Large intestine (tissue), 3 donors: Measurements from ENCODE around the gene SAA4. TPM values are rescaled to one million over a fixed set of nuclear protein-coding genes. Genes with fewer than 3 reads are reported as not detected.
A peak's percentile ranks its signal among the peaks of the same experiment; 100 is the strongest.
"Not testable (repeated sequence)": the region's sequence is repeated elsewhere in the genome, so short reads cannot be mapped to it uniquely, and the experiment has no call there.

ENCODE experiments used
- DNase-seq, 2 donors: peaks; one replicate each; pipeline versions ENCODE4 v3.0.0 to v3.0.0-alpha.2; 2013
- H3K27ac ChIP-seq: one replicate; pipeline ENCODE4 v1.5.1; 2013; ENCODE audit warnings: low read length
- H3K27me3 ChIP-seq: 2 replicates; pipeline ENCODE4 v1.6.1; 2013; ENCODE audit warnings: low read length; ENCODE audit not compliant: control insufficient read depth, insufficient read depth
- H3K36me3 ChIP-seq: 2 replicates; pipeline ENCODE4 v1.6.1; 2013; ENCODE audit warnings: low read length; ENCODE audit not compliant: control insufficient read depth, insufficient read depth
- H3K4me1 ChIP-seq: one replicate; pipeline ENCODE4 v1.6.1; 2013; ENCODE audit warnings: low read length; ENCODE audit not compliant: control insufficient read depth, insufficient read depth
- H3K4me3 ChIP-seq: one replicate; pipeline ENCODE4 v1.5.1; 2013; ENCODE audit warnings: low read length
- H3K9me3 ChIP-seq: one replicate; pipeline ENCODE4 v1.6.1; 2013; ENCODE audit warnings: mild to moderate bottlenecking, low read depth, low read length, moderate library complexity; ENCODE audit not compliant: control insufficient read depth
- WGBS: methylation state at CpG from one replicate; pipeline ENCODE4 v1.1.5; 2013; ENCODE audit warnings: low lambda C conversion rate; ENCODE audit not compliant: insufficient coverage; 5-methylcytosine and 5-hydroxymethylcytosine counted together
- polyA plus RNA-seq: library from polyadenylated mRNA; unstranded; fragments of 120-200 nt; gene quantifications from one replicate; pipeline ENCODE4 v1.2.1, GENCODE V29; 2013

SAA4 gene
- polyA plus RNA-seq, 1 donor, result not detected

DNA sequence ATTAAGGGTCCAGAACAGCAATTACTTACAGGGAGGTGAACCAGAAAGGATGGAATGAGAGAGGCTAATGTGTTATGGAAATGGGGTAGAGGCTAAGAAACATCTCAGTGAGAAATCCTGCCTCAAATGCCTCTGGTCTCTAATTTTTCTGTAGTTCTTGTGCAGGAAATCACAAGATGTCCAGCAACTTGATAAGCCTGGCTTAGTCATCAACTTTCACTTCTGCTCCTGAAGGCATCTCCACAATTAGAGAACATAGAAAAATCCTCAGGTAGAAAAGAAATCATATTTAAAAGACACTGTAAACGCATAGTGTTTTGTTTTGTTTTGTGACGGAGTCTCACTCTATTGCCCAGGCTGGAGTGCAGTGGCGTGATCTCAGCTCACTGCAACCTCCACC, 45.2 kb downstream of the SAA4 start:
- Histone ChIP-seq H3K36me3 (no peaks in the 10 kb centered on the region), H3K4me1 (no peaks in the 10 kb centered on the region)
- whole genome bisulfite sequencing, result no CpG with 5 or more reads among the region's 3 CpGs

DNA sequence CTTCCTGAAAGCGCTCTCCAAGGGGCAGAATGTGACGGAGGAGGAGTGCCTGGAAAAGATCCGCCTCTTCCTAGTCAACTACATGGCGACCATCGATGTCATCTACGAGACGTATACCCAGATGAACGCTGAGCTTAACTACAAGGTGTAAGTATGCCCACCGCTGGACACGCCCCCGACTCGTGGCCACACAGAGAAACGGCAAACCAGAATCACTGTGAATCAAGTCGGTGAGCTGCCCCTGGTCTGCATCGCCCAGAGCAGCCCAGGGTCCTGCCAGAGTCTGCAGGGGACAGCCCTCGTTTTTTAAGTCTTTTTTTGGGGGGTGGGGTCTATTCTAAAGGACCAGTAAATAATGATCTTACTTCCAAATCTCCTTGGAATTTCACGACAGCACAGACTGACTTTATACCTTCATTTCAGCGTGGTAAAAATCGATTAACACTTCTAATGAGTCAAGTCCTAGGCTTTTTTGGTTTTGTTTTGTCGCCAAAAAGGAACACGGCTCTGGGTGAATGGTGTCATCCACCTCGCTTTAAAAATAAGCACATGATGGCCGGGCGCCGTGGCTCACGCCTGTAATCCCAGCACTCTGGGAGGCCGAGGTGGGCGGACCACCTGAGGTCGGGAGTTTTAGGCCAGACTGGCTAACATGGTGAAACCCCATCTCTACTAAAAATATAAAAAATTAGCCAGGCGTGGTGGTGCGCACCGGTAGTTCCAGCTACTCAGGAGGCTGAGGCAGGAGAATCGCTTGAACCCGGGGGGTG, 46.9 kb downstream of the SAA4 start:
- H3K9me3 ChIP-seq, DNase-seq, H3K4me3 ChIP-seq, H3K36me3 ChIP-seq, H3K4me1 ChIP-seq, H3K27ac ChIP-seq: not testable (repeated sequence)
- H3K27me3 ChIP-seq, result peaks cover 14% of the 10 kb centered on the region
- WGBS, result 100% methylated on average over 1 of the region's 34 CpGs

More for the DNA sequence above, 45.2 kb downstream of the SAA4 start:
- Histone ChIP-seq H3K27ac (no peak overlapping the region), H3K27me3 (peaks cover 18% of the 10 kb centered on the region), H3K4me3 (no peak overlapping the region), H3K9me3 (no peaks in the 10 kb centered on the region)
- peak in 1 of 2 donors; percentile 4 for DNase-seq

DNA sequence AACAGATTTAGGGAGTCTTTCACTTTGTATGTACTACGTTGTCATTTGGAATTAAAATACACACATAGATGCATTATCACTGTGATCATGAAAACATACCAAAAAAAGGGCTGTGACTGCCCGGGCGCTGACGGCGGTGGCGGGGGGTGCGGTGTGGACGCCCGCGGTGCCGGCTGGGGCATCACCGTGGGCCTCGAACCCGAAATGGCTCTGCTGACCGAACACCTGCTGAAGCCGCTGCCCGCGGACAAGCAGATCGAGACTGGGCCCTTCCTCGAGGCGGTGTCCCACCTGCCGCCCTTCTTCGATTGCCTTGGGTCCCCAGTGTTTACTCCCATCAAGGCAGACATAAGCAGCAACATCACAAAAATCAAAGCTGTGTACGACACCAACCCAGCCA, 47.8 kb downstream of the SAA4 start:
- Histone ChIP-seq H3K9me3 (no peaks in the 10 kb centered on the region), H3K36me3 (no peaks in the 10 kb centered on the region), H3K4me3 (no peak overlapping the region), H3K27me3 (peaks cover 14% of the 10 kb centered on the region), H3K4me1 (no peaks in the 10 kb centered on the region), H3K27ac (no peak overlapping the region)
- no CpG with 5 or more reads among the region's 24 CpGs for WGBS
- DNase-seq, result no peak

Other genes starting within 250 kb of the SAA4 start
- gene SERGEF, start 223.8 kb downstream of the SAA4 start, polyA plus RNA-seq, result 19.7 TPM
- gene TPH1, start 190.5 kb downstream of the SAA4 start, polyA plus RNA-seq, result 16.1 TPM
- 22.7 TPM for gene SAAL1, start 130.7 kb downstream of the SAA4 start, polyA plus RNA-seq
- not detected for gene MRGPRX3, start 104.2 kb downstream of the SAA4 start, polyA plus RNA-seq
- not detected for gene MRGPRX4, start 64.0 kb downstream of the SAA4 start, polyA plus RNA-seq
- not detected for gene SAA2, start 11.9 kb upstream of the SAA4 start, polyA plus RNA-seq
- gene SAA1, start 29.5 kb upstream of the SAA4 start, polyA plus RNA-seq, result not detected
- 18.2 TPM for gene HPS5, start 85.3 kb upstream of the SAA4 start, polyA plus RNA-seq
- gene GTF2H1, start 85.8 kb upstream of the SAA4 start, polyA plus RNA-seq, result 64.5 TPM
- gene LDHA, start 157.8 kb upstream of the SAA4 start, polyA plus RNA-seq, result 469 TPM
- gene LDHC, start 175.5 kb upstream of the SAA4 start, polyA plus RNA-seq, result 0.09 TPM
- 0.33 TPM for gene LDHAL6A, start 219.1 kb upstream of the SAA4 start, polyA plus RNA-seq